Activated CD8-positive, alpha-beta T cell treated with anti-CD3 and anti-CD28 coated beads, Interleukin-2, amount 10 ng/mL, durations not matched to agents 7 days and 5 days (primary cell): ENCODE data around the gene BTG4. TPM values are rescaled to one million over a fixed set of nuclear protein-coding genes. Genes with fewer than 3 reads are reported as not detected.

Experiments
- ATAC-seq: fragments of 150-1000 bp; cut with Tn5 transposase; one replicate; pipeline ENCODE4 v1.10.0; 2021; ENCODE audit warnings: moderate library complexity
- CTCF ChIA-PET: fragments of 350-600 bp; sonication (Branson Sonifier 250); formaldehyde crosslinking; loops from one replicate; lab custom pipeline; 2021; ENCODE audit warnings: antibody characterized with exemption; lab: Charles Lee
- POLR2A ChIA-PET: fragments of 350-600 bp; sonication (Branson Sonifier 250); formaldehyde crosslinking; loops from one replicate; lab custom pipeline; 2021; ENCODE audit warnings: antibody characterized with exemption; lab: Charles Lee
- DNase-seq: peaks from one replicate; pipeline ENCODE4 v3.0.0-alpha.2; 2020
- H3K27ac Mint-ChIP-seq: one replicate; pipeline ENCODE4 v1.8.0; 2021; ENCODE audit warnings: mild to moderate bottlenecking, mixed read lengths
- H3K27me3 Mint-ChIP-seq: one replicate; pipeline ENCODE4 v1.8.0; 2021; ENCODE audit warnings: low read depth, mixed read lengths
- H3K36me3 Mint-ChIP-seq: one replicate; pipeline ENCODE4 v1.8.0; 2021; ENCODE audit warnings: low read depth, mixed read lengths
- H3K4me1 Mint-ChIP-seq: one replicate; pipeline ENCODE4 v1.8.0; 2021; ENCODE audit warnings: low read depth, mixed read lengths
- H3K4me3 Mint-ChIP-seq: one replicate; pipeline ENCODE4 v1.8.0; 2021; ENCODE audit warnings: mild to moderate bottlenecking, mixed read lengths
- H3K9me3 Mint-ChIP-seq: one replicate; pipeline ENCODE4 v1.8.0; 2022; ENCODE audit warnings: mixed read lengths; ENCODE audit not compliant: insufficient read depth
- total RNA-seq, 2 experiments: library from RNA; stranded (reverse); gene quantifications; one replicate each; pipeline ENCODE4 v1.2.3, GENCODE V29; 2021

Gene BTG4
- total RNA-seq, 2 experiments from 2014 or later = not detected

GRCh38 chr11:111455291-111456085, 56.7 kb downstream of the BTG4 start:
- DNase-seq (peak; percentile 8), ATAC-seq (no peak)
- ChIA-PET POLR2A (interaction anchor here (0.6 to 3.0 kb wide), 4 partner anchors 57 to 146 kb away, joined by 3 to 26 read pairs (median 4); partner anchors contain the start of genes BTG4 and LAYN), CTCF (interaction anchor here (0.6 to 3.9 kb wide), 44 partner anchors 9 to 390 kb away, joined by 3 to 56 read pairs (median 4); partner anchors contain the start of genes BTG4, HOATZ, LAYN and POU2AF1)
- Mint-ChIP-seq H3K27me3 (peaks cover 14% of the 10 kb centered on the region), H3K36me3 (no peaks in the 10 kb centered on the region), H3K9me3 (no peaks in the 10 kb centered on the region), H3K4me1 (peaks cover 5% of the 10 kb centered on the region), H3K4me3 (no peak overlapping the region), H3K27ac (no peak overlapping the region)

GRCh38 chr11:111454561-111455192, 57.5 kb downstream of the BTG4 start:
- H3K4me3 Mint-ChIP-seq = no peak overlapping the region
- DNase-seq = peak; percentile 76
- CTCF ChIA-PET = interaction anchor here (0.6 to 3.9 kb wide), 43 partner anchors 8 to 391 kb away, joined by 3 to 56 read pairs (median 4); partner anchors contain the start of genes BTG4, HOATZ, LAYN and POU2AF1
- H3K4me1 Mint-ChIP-seq = peaks cover 5% of the 10 kb centered on the region
- H3K27me3 Mint-ChIP-seq = peaks cover 10% of the 10 kb centered on the region
- H3K27ac Mint-ChIP-seq = no peak overlapping the region
- H3K36me3 Mint-ChIP-seq = no peaks in the 10 kb centered on the region
- H3K9me3 Mint-ChIP-seq = no peaks in the 10 kb centered on the region
- POLR2A ChIA-PET = interaction anchor here (0.8 to 3.0 kb wide), 3 partner anchors 58 to 147 kb away, joined by 3 to 26 read pairs (median 4); partner anchors contain the start of genes BTG4 and LAYN
- peak; percentile 82 for ATAC-seq

GRCh38 chr11:111452817-111453552, 59.2 kb downstream of the BTG4 start:
- peaks cover 5% of the 10 kb centered on the region for H3K4me1 Mint-ChIP-seq

GRCh38 chr11:111452146-111452545, 60.0 kb downstream of the BTG4 start:
- no peak overlapping the region for H3K4me3 Mint-ChIP-seq
- DNase-seq (no peak), ATAC-seq (no peak)
- H3K36me3 Mint-ChIP-seq = no peaks in the 10 kb centered on the region
- H3K4me1 Mint-ChIP-seq = peaks cover 7% of the 10 kb centered on the region
- POLR2A ChIA-PET = interaction anchor here (0.6 kb wide), 1 partner anchor 336 kb away, joined by 7 read pairs; no protein-coding TSS in a partner anchor
- no peak overlapping the region for H3K27ac Mint-ChIP-seq
- no peaks in the 10 kb centered on the region for H3K9me3 Mint-ChIP-seq
- CTCF ChIA-PET = no interaction called here
- peaks cover 1% of the 10 kb centered on the region for H3K27me3 Mint-ChIP-seq

More at GRCh38 chr11:111452817-111453552, 59.2 kb downstream of the BTG4 start:
- ATAC-seq (no peak), DNase-seq (no peak)
- POLR2A ChIA-PET = no interaction called here
- CTCF ChIA-PET = interaction anchor here (1.0 to 3.9 kb wide), 3 partner anchors 60 to 110 kb away, joined by 5 to 56 read pairs (median 34); partner anchors contain the start of gene LAYN
- Mint-ChIP-seq H3K9me3 (no peaks in the 10 kb centered on the region), H3K36me3 (no peaks in the 10 kb centered on the region), H3K4me3 (no peak overlapping the region), H3K27me3 (peaks cover 1% of the 10 kb centered on the region), H3K27ac (no peak overlapping the region)

GRCh38 chr11:111450480-111451320, 61.5 kb downstream of the BTG4 start:
- peaks cover 1% of the 10 kb centered on the region for H3K27me3 Mint-ChIP-seq

GRCh38 chr11:111449696-111450479, 62.3 kb downstream of the BTG4 start:
- ChIA-PET POLR2A (interaction anchor here (1.1 kb wide), 1 partner anchor 71 kb away, joined by 3 read pairs; the partner anchor contains the start of gene POU2AF1), CTCF (no interaction called here)
- no peaks in the 10 kb centered on the region for H3K9me3 Mint-ChIP-seq
- no peak for ATAC-seq
- no peak overlapping the region for H3K4me3 Mint-ChIP-seq
- H3K27ac Mint-ChIP-seq = no peak overlapping the region
- no peaks in the 10 kb centered on the region for H3K36me3 Mint-ChIP-seq
- H3K4me1 Mint-ChIP-seq = peaks cover 19% of the 10 kb centered on the region
- DNase-seq = no peak
- peaks cover 1% of the 10 kb centered on the region for H3K27me3 Mint-ChIP-seq

More at GRCh38 chr11:111450480-111451320, 61.5 kb downstream of the BTG4 start:
- no peaks in the 10 kb centered on the region for H3K9me3 Mint-ChIP-seq
- no peak for ATAC-seq
- ChIA-PET CTCF (no interaction called here), POLR2A (no interaction called here)
- H3K27ac Mint-ChIP-seq = no peak overlapping the region
- DNase-seq = no peak
- peaks cover 21% of the 10 kb centered on the region for H3K4me1 Mint-ChIP-seq
- H3K36me3 Mint-ChIP-seq = no peaks in the 10 kb centered on the region
- no peak overlapping the region for H3K4me3 Mint-ChIP-seq

- ATAC-seq = no peak
- POLR2A ChIA-PET = interaction anchor here (1.1 kb wide), 1 partner anchor 70 kb away, joined by 3 read pairs; the partner anchor contains the start of gene POU2AF1
- CTCF ChIA-PET = no interaction called here
- H3K4me3 Mint-ChIP-seq = no peak overlapping the region
- DNase-seq = no peak
- no peaks in the 10 kb centered on the region for H3K36me3 Mint-ChIP-seq
- H3K4me1 Mint-ChIP-seq = peaks cover 17% of the 10 kb centered on the region
- peaks cover 1% of the 10 kb centered on the region for H3K27me3 Mint-ChIP-seq
- no peaks in the 10 kb centered on the region for H3K9me3 Mint-ChIP-seq
- no peak overlapping the region for H3K27ac Mint-ChIP-seq
These were observed 63.2 kb downstream of the BTG4 start for GRCh38 chr11:111448831-111449557.

- H3K9me3 Mint-ChIP-seq = no peaks in the 10 kb centered on the region
- CTCF ChIA-PET = interaction anchor here (0.6 to 3.8 kb wide), 3 partner anchors 11 to 166 kb away, joined by 3 to 51 read pairs (median 3); no protein-coding TSS in a partner anchor
- no peak overlapping the region for H3K27ac Mint-ChIP-seq
- POLR2A ChIA-PET = no interaction called here
- H3K36me3 Mint-ChIP-seq = no peaks in the 10 kb centered on the region
- no peak overlapping the region for H3K4me3 Mint-ChIP-seq
- ATAC-seq (no peak), DNase-seq (no peak)
- H3K4me1 Mint-ChIP-seq = peaks cover 17% of the 10 kb centered on the region
- H3K27me3 Mint-ChIP-seq = peaks cover 4% of the 10 kb centered on the region
These were observed 63.8 kb downstream of the BTG4 start for GRCh38 chr11:111448414-111448813.

- H3K27me3 Mint-ChIP-seq = peaks cover 4% of the 10 kb centered on the region
- DNase-seq (no peak), ATAC-seq (no peak)
- peak overlapping the region; percentile 2 for H3K27ac Mint-ChIP-seq
- no peak overlapping the region for H3K4me3 Mint-ChIP-seq
- ChIA-PET CTCF (interaction anchor here (0.6 to 3.8 kb wide), 8 partner anchors 11 to 165 kb away, joined by 3 to 51 read pairs (median 5); no protein-coding TSS in a partner anchor), POLR2A (no interaction called here)
- no peaks in the 10 kb centered on the region for H3K36me3 Mint-ChIP-seq
- H3K4me1 Mint-ChIP-seq = peaks cover 17% of the 10 kb centered on the region
- no peaks in the 10 kb centered on the region for H3K9me3 Mint-ChIP-seq
These were observed 64.3 kb downstream of the BTG4 start for GRCh38 chr11:111447931-111448330.
